Neural crest cell (in vitro differentiated cells): Measurements from ENCODE around the gene KCNK4. TPM values are rescaled to one million over a fixed set of nuclear protein-coding genes. Genes with fewer than 3 reads are reported as not detected.

Experiments used
- DNase-seq: peaks from one replicate; pipeline ENCODE4 v3.0.0; 2021; ENCODE audit warnings: low read depth, mixed read lengths, low spot score
- H3K27ac Mint-ChIP-seq: one replicate; pipeline ENCODE4 v1.8.0; 2021; ENCODE audit warnings: mild to moderate bottlenecking, mixed read lengths; ENCODE audit not compliant: unreplicated experiment
- H3K27me3 Mint-ChIP-seq: 2 replicates; pipeline ENCODE4 v1.8.0; 2021; ENCODE audit warnings: low read depth, mild to moderate bottlenecking, mixed read lengths
- H3K36me3 Mint-ChIP-seq: 2 replicates; pipeline ENCODE4 v1.8.0; 2021; ENCODE audit warnings: low read depth, mild to moderate bottlenecking, mixed read lengths
- H3K4me1 Mint-ChIP-seq: 2 replicates; pipeline ENCODE4 v1.8.0; 2021; ENCODE audit warnings: mixed read lengths
- H3K4me3 Mint-ChIP-seq: one replicate; pipeline ENCODE4 v1.8.0; 2021; ENCODE audit warnings: mild to moderate bottlenecking, mixed read lengths
- H3K9me3 Mint-ChIP-seq: 2 replicates; pipeline ENCODE4 v1.8.0; 2021; ENCODE audit warnings: mixed read lengths
- CTCF ChIP-seq: fragments of 200-600 bp; sonication (generic); conservative IDR thresholded peaks from 2 replicates; pipeline ENCODE4 v1.5.0; 2021; ENCODE audit warnings: antibody characterized with exemption, mild to moderate bottlenecking
- total RNA-seq: library from RNA; stranded (reverse); gene quantifications from 2 replicates; pipeline ENCODE4 v1.2.1, GENCODE V29; 2021

The KCNK4 gene
- total RNA-seq, 1 donor from 2014 or later = not detected

- no peak overlapping the region for H3K4me3 Mint-ChIP-seq
- no peaks in the 10 kb centered on the region for H3K36me3 Mint-ChIP-seq
- TF ChIP-seq CTCF = no peak
Observed at GRCh38 chr11:64295760-64296159, 4.7 kb downstream of the KCNK4 start.

GRCh38 chr11:64296236-64296635 is 5.1 kb downstream of the KCNK4 start:
- TF ChIP-seq CTCF = no peak
- Mint-ChIP-seq H3K4me3 (no peak overlapping the region), H3K27ac (no peak overlapping the region), H3K36me3 (no peaks in the 10 kb centered on the region), H3K9me3 (no peaks in the 10 kb centered on the region), H3K27me3 (peaks cover 92% of the 10 kb centered on the region), H3K4me1 (peaks cover 21% of the 10 kb centered on the region)
- no peak for DNase-seq

More at GRCh38 chr11:64295760-64296159, 4.7 kb downstream of the KCNK4 start:
- Mint-ChIP-seq H3K9me3 (no peaks in the 10 kb centered on the region), H3K27ac (no peak overlapping the region), H3K4me1 (peaks cover 20% of the 10 kb centered on the region), H3K27me3 (peaks cover 92% of the 10 kb centered on the region)
- DNase-seq = no peak

GRCh38 chr11:64296830-64297698 is 6.0 kb downstream of the KCNK4 start:
- no peaks in the 10 kb centered on the region for H3K9me3 Mint-ChIP-seq
- peaks cover 21% of the 10 kb centered on the region for H3K4me1 Mint-ChIP-seq
- no peaks in the 10 kb centered on the region for H3K36me3 Mint-ChIP-seq
- no peak for TF ChIP-seq CTCF
- H3K27me3 Mint-ChIP-seq = peaks cover 99% of the 10 kb centered on the region
- H3K27ac Mint-ChIP-seq = no peak overlapping the region
- peak overlapping the region; percentile 56 for H3K4me3 Mint-ChIP-seq
- no peak for DNase-seq

GRCh38 chr11:64297699-64298358 is 6.7 kb downstream of the KCNK4 start:
- DNase-seq = no peak
- Mint-ChIP-seq H3K36me3 (no peaks in the 10 kb centered on the region), H3K27me3 (peaks cover 97% of the 10 kb centered on the region)

More at GRCh38 chr11:64297699-64298358, 6.7 kb downstream of the KCNK4 start:
- Mint-ChIP-seq H3K4me1 (peaks cover 21% of the 10 kb centered on the region), H3K4me3 (peak overlapping the region; percentile 56), H3K9me3 (no peaks in the 10 kb centered on the region), H3K27ac (no peak overlapping the region)
- no peak for TF ChIP-seq CTCF
